Epithelial cell of proximal tubule (primary cell): Measurements from ENCODE around the gene GPR17. TPM values are rescaled to one million over a fixed set of nuclear protein-coding genes. Genes with fewer than 3 reads are reported as not detected.

Experiments used
- DNase-seq: peaks from one replicate; pipeline ENCODE4 v3.0.0-alpha.2; 2011; ENCODE audit warnings: low read depth
- H3K4me3 ChIP-seq: 2 replicates; pipeline ENCODE4 v1.5.1; 2011; ENCODE audit warnings: low read depth, mild to moderate bottlenecking, low read length
- CTCF ChIP-seq: conservative IDR thresholded peaks from 2 replicates; pipeline ENCODE4 v1.5.1; 2012; ENCODE audit warnings: low read depth, mild to moderate bottlenecking, low read length
- total RNA-seq: library from RNA; depleted of rRNA; stranded (reverse); fragments of >200 nt; gene quantifications from 2 replicates; pipeline ENCODE4 v1.2.3, GENCODE V29; 2015

Gene GPR17
- total RNA-seq, 1 donor from 2014 or later = not detected

GRCh38 chr2:127622561-127623387 is 23.2 kb upstream of the GPR17 start:
- no peak for DNase-seq
- no peak for TF ChIP-seq CTCF
- H3K4me3 ChIP-seq = no peak overlapping the region

GRCh38 chr2:127623388-127624319 is 22.3 kb upstream of the GPR17 start:
- no peak for TF ChIP-seq CTCF
- no peak for DNase-seq
- H3K4me3 ChIP-seq = no peak overlapping the region

- DNase-seq = no peak
- no peak overlapping the region for H3K4me3 ChIP-seq
- TF ChIP-seq CTCF = no peak
Observed at GRCh38 chr2:127624320-127624755, 21.6 kb upstream of the GPR17 start.

- DNase-seq = no peak
- no peak for TF ChIP-seq CTCF
- no peak overlapping the region for H3K4me3 ChIP-seq
Observed at GRCh38 chr2:127624756-127625571, 21.0 kb upstream of the GPR17 start.

GRCh38 chr2:127625572-127625951 is 20.4 kb upstream of the GPR17 start:
- DNase-seq = no peak
- no peak overlapping the region for H3K4me3 ChIP-seq
- TF ChIP-seq CTCF = no peak

- TF ChIP-seq CTCF = no peak
- no peak for DNase-seq
- H3K4me3 ChIP-seq = no peak overlapping the region
Observed at GRCh38 chr2:127626175-127626574, 19.8 kb upstream of the GPR17 start.
